ACC112 (cell line): Measurements from ENCODE around the gene ADAMTS18.
A peak's percentile ranks its signal among the peaks of the same experiment; 100 is the strongest.

Experiments used
- H2AFZ ChIP-seq: fragments of 200-600 bp; sonication (generic); one replicate; pipeline ENCODE4 v1.6.0; 2017; ENCODE audit warnings: antibody characterized with exemption, low read length; ENCODE audit not compliant: unreplicated experiment
- H3K27ac ChIP-seq: fragments of 200-600 bp; sonication (generic); 2 replicates; pipeline ENCODE4 v1.5.1; 2014; ENCODE audit warnings: low read depth, mild to moderate bottlenecking, antibody characterized with exemption, low read length, moderate library complexity
- H3K27me3 ChIP-seq: fragments of 200-600 bp; sonication (generic); 2 replicates; pipeline ENCODE4 v1.6.1; 2014; ENCODE audit warnings: mild to moderate bottlenecking, antibody characterized with exemption, low read length, moderate library complexity, mixed read lengths; ENCODE audit not compliant: insufficient read depth
- H3K36me3 ChIP-seq: fragments of 200-600 bp; sonication (generic); 2 replicates; pipeline ENCODE4 v1.6.1; 2016; ENCODE audit warnings: mild to moderate bottlenecking, antibody characterized with exemption, low read length, moderate library complexity, mixed read lengths; ENCODE audit not compliant: insufficient read depth
- H3K4me1 ChIP-seq: fragments of 200-600 bp; sonication (generic); one replicate; pipeline ENCODE4 v1.6.1; 2016; ENCODE audit warnings: low read length, mixed read lengths; ENCODE audit not compliant: insufficient read depth, unreplicated experiment, control insufficient read depth
- H3K4me3 ChIP-seq: fragments of 200-600 bp; sonication (generic); 2 replicates; pipeline ENCODE4 v1.5.1; 2014; ENCODE audit warnings: mild to moderate bottlenecking, low read depth, low read length
- H3K79me2 ChIP-seq: fragments of 200-600 bp; sonication (generic); one replicate; pipeline ENCODE4 v1.6.0; 2016; ENCODE audit warnings: low read length; ENCODE audit not compliant: control insufficient read depth, unreplicated experiment, insufficient read depth

Gene ADAMTS18

DNA sequence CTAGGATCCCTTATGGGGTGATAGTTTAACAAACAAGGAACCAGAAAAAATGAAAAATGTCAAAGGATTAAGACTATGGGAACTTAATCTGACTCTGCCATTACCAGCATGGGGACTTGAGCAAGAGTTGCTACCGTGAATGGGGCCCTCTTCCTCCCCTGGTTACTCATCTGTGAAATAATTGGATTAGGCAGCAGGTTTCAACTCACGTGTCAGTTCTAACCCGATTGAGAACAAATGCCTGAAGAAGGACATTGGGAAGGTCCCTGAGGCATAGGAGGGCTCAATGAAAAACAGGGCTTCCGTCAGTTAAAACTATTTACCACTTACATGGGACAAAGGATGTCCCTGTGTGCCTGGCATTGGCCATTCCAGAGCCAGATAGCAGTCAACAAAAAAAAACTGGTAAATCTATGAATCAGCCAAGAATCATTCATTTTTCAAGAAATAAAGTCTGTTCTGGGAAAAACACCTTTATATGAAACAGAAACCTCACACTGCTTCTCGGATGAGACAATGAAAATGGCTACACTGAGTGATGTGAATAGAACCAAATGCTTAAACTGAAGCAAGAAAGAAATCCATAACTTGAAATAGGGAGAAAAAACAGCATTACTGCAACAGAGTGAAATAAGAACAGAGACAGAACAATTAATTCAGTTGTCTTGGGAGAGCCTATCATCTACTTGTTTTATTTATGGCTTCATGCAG, 104.3 kb downstream of the ADAMTS18 start:
- no peak overlapping the region for H2AFZ ChIP-seq

DNA sequence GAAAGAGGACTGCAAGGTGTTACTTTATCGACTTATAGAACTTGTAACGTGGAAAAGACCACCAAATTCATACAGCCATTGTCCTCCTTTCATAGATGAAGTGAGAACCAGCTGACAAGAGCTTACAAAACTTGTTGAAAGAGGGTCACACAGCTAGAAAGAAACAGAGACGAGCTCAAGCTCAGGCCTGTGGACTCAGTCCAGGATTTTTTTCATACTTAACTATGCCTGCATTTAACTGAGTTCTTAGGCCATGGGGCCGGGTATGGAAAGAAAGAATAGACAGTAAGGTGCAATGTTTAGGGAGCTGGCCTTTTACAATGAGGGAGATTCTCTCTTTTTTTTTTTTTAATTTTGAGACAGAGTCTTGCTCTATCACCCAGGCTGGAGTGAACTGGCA, 106.1 kb downstream of the ADAMTS18 start:
- Histone ChIP-seq H3K4me3 (no peak overlapping the region), H2AFZ (no peak overlapping the region)

More for the DNA sequence above, 104.3 kb downstream of the ADAMTS18 start:
- H3K27me3 ChIP-seq = no peaks in the 10 kb centered on the region
- H3K27ac ChIP-seq = no peak overlapping the region
- no peaks in the 10 kb centered on the region for H3K4me1 ChIP-seq
- H3K4me3 ChIP-seq = no peak overlapping the region
- H3K36me3 ChIP-seq = no peaks in the 10 kb centered on the region
- no peaks in the 10 kb centered on the region for H3K79me2 ChIP-seq

DNA sequence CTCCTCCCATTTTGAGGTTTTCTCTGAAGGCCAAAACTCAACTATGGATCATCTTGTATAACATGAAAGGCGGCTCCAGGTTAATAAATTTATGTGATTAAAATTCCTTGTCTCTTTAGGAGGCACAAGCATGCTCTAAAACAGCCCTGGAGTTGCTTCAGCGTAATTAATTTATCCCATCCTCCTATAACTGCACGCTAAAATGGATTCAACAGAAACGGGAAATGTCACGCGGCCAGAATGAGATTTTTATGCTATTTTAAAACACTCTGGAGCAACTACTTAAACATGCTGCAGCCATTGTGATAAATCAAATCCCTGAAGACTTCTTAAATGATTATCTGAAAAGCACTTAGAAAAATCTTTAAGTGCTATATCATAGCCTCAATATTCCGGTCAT, 106.6 kb downstream of the ADAMTS18 start:
- no peaks in the 10 kb centered on the region for H3K27me3 ChIP-seq
- H3K36me3 ChIP-seq = no peaks in the 10 kb centered on the region
- H3K27ac ChIP-seq = no peak overlapping the region
- H3K4me1 ChIP-seq = no peaks in the 10 kb centered on the region
- H3K79me2 ChIP-seq = no peaks in the 10 kb centered on the region
- H2AFZ ChIP-seq = no peak overlapping the region
- H3K4me3 ChIP-seq = no peak overlapping the region

More for the DNA sequence above, 106.1 kb downstream of the ADAMTS18 start:
- Histone ChIP-seq H3K4me1 (no peaks in the 10 kb centered on the region), H3K27ac (no peak overlapping the region), H3K27me3 (no peaks in the 10 kb centered on the region), H3K36me3 (no peaks in the 10 kb centered on the region), H3K79me2 (no peaks in the 10 kb centered on the region)

DNA sequence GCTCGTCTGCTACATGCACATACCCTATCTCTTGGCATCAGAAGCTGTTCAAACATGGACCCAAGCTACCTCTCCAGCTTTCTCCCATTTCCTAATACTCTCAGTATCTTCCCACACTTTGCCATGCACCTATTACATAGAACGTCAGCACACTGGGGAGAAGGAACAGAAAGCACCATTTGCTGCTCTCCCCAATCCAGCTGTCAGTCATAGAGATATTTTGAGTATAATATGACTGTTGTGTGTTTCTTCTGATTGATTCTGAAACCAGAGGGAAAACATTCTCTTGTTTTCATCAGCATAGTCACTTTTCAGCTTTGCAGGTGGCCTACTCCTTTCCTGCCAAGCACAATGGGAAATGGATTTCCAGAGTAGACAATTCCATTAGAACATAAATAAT, 107.1 kb downstream of the ADAMTS18 start:
- H2AFZ ChIP-seq = no peak overlapping the region
- H3K36me3 ChIP-seq = no peaks in the 10 kb centered on the region
- H3K4me1 ChIP-seq = no peaks in the 10 kb centered on the region
- H3K27me3 ChIP-seq = no peaks in the 10 kb centered on the region
- H3K4me3 ChIP-seq = no peak overlapping the region
- no peak overlapping the region for H3K27ac ChIP-seq
- no peaks in the 10 kb centered on the region for H3K79me2 ChIP-seq

DNA sequence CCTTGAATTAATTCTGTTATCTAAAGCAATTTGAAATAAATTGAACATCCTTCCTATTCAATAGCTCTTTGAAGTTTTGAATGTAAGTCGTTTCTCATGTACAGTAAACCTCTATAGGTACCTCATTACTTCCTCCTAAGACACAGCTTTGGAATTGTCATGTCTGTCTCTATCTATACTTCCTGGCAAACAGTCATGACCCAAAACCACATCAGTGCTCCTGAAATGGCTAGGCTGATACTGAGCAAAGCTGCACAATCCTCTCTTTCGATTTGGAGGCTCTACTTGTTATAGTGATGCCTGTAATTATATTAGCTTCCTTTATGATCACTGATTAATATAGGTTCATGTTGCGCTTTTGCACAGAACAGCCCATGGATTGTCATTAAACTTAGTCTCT, 110.1 kb downstream of the ADAMTS18 start:
- Histone ChIP-seq H3K36me3 (no peaks in the 10 kb centered on the region), H3K27me3 (no peaks in the 10 kb centered on the region), H3K4me1 (no peaks in the 10 kb centered on the region), H3K4me3 (no peak overlapping the region), H3K27ac (no peak overlapping the region), H2AFZ (no peak overlapping the region), H3K79me2 (no peaks in the 10 kb centered on the region)

DNA sequence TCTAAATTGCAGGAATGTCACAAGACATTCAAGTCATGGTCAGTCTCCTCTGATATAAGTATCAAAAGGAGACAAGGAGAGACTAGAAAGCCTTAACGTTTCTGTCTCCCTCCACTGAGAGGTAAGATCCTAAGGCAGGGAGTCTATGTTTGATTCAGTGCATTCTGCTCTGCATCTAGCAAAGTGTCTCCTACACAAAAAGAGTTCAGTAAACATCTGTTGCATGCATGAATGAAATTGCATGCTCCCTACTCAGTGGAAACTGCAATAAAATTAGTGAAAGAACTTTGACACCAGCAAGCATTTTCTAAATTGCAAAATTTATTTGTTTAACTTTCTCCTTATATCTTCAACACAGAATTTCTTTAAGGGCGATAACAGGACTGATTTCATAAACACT, 111.1 kb downstream of the ADAMTS18 start:
- Histone ChIP-seq H3K36me3 (no peaks in the 10 kb centered on the region), H2AFZ (no peak overlapping the region), H3K27ac (no peak overlapping the region), H3K79me2 (no peaks in the 10 kb centered on the region), H3K27me3 (no peaks in the 10 kb centered on the region), H3K4me1 (no peaks in the 10 kb centered on the region), H3K4me3 (no peak overlapping the region)

DNA sequence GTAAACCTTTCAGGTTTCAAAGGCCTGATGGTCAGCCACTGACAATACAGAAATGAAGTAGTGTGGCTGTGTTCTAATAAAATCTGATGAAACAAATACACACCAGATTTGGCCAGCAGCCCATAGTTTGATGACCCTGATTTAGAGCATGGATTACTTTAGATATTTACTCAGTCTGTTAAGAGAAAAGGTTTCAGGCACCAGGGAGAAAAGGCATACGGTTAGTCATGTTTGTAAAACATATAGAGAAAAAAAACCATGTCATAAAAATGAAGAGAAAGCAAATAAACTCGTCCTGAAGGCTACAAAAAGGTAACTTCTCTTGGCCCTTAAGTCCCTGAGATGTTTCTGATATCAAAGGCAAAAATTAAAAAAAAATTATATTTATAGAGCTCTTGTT, 112.1 kb downstream of the ADAMTS18 start:
- no peaks in the 10 kb centered on the region for H3K27me3 ChIP-seq
- no peaks in the 10 kb centered on the region for H3K4me1 ChIP-seq
- H2AFZ ChIP-seq = no peak overlapping the region
- H3K27ac ChIP-seq = no peak overlapping the region
- H3K4me3 ChIP-seq = no peak overlapping the region
- no peaks in the 10 kb centered on the region for H3K36me3 ChIP-seq
- no peaks in the 10 kb centered on the region for H3K79me2 ChIP-seq

DNA sequence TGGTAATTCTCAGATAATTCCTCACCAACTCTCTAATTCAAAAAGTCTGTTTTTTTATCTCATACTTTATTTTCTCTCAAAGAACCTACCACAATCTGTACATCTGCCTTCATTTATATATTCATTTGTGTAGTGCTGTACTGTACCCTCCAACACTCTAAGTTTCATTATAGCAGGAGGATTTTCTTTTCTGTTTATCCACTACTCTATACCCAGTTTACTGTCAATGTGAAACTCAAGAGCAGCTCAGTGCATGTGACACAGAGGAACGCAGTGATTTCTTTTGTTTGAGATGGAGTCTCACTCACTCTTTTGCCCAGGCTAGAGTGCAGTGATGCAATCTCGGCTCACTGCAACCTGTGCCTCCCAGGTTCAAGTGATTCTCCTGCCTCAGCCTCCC, 117.8 kb downstream of the ADAMTS18 start:
- H3K27me3 ChIP-seq = no peaks in the 10 kb centered on the region
- no peak overlapping the region for H2AFZ ChIP-seq
- H3K79me2 ChIP-seq = no peaks in the 10 kb centered on the region
- no peak overlapping the region for H3K4me3 ChIP-seq
- H3K4me1 ChIP-seq = no peaks in the 10 kb centered on the region
- H3K36me3 ChIP-seq = no peaks in the 10 kb centered on the region
- H3K27ac ChIP-seq = no peak overlapping the region

DNA sequence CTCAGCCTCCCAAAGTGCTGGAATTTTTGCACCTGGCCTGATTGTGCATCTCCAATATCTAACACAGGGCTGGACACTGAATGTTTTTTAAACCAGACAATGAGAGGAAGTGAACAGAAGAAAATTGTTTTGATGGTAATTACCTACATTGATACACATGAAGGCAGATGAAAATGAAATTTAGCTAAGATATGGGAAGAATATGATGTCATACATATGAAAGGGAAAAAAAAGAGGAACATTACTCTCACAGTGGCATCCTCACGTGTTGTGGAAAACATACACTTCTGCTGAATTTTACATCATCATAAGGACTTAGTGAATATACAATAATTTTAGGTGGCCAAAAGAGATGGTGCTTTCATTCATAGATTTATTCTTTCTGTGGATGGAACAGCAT, 124.0 kb downstream of the ADAMTS18 start:
- Histone ChIP-seq H3K4me1 (peaks cover 27% of the 10 kb centered on the region), H3K79me2 (no peaks in the 10 kb centered on the region), H2AFZ (no peak overlapping the region), H3K27ac (no peak overlapping the region), H3K4me3 (no peak overlapping the region), H3K36me3 (no peaks in the 10 kb centered on the region), H3K27me3 (no peaks in the 10 kb centered on the region)

DNA sequence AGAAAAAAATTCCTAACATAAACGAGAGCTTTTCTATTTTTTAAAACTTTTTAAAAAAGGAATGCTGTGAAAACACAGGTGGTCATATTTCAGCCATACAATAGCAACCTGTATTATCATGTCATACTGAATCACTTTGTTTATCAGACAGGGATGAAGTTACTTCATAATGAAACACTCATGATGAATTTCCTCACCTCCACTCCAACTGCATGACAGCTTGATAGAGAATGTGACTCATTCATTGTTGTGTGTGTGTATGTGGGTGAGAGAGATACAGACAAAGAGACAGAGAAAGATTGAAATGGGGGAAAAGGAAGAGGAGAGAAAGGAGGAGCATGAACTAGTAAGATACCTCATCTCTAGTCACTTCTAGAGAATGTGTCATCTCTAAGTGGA, 126.7 kb downstream of the ADAMTS18 start:
- Histone ChIP-seq H3K36me3 (no peaks in the 10 kb centered on the region), H3K27me3 (no peaks in the 10 kb centered on the region), H3K27ac (peak overlapping the region; percentile 70), H3K4me3 (peak overlapping the region; percentile 8; the same call in 1 of the 2 replicates), H3K4me1 (peaks cover 27% of the 10 kb centered on the region), H2AFZ (no peak overlapping the region), H3K79me2 (no peaks in the 10 kb centered on the region)

DNA sequence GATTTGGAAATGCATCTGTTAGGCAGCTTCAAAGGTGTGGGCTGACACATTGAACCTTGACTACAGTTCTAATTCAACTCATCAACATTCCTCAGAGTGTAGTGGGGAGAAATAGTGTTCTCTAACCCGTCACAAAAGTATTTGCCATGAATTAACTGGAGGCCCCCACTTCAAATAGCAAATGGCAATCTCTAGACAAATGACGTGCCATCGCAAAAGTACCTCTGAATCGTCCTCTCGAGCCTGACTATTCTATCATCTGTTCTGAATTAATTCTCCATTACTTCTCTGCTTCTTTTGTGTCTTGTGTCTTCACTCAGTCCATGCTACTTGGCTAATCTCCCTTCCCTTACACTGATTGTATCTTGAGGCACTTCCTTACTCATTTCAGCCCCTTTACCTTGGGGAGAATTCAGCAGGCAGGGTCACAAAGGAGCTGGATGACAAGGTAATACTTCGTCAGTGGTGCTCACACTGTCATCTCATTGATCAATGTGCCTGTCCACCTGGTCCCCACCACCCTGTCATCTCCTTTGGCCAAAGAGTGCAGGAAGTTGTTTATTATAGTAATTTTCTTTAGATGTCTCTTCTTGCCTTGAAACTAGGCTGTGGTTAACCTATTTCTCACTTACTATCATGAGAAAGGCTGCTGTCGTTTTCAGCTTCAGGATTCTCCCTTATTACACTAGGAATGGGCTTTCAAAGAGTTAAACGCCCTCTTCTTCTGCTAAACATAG, 127.2 kb downstream of the ADAMTS18 start:
- Histone ChIP-seq H3K27me3 (no peaks in the 10 kb centered on the region), H2AFZ (no peak overlapping the region), H3K27ac (peak overlapping the region; percentile 70), H3K4me3 (no peak overlapping the region), H3K79me2 (no peaks in the 10 kb centered on the region), H3K36me3 (no peaks in the 10 kb centered on the region), H3K4me1 (peaks cover 27% of the 10 kb centered on the region)
